Heart left ventricle (tissue), 13 donors: Measurements from ENCODE around the gene GCNT2.

Experiments
- POLR2A ChIP-seq, 2 donors: fragments of 450-650 bp; IDR thresholded peaks; one replicate each; pipeline ENCODE4 v1.6.1; 2017; ENCODE audit warnings: antibody characterized with exemption in 2 of 2, mild to moderate bottlenecking in 2 of 2, moderate library complexity in 2 of 2
- TF ChIP-seq, protein P1 (sequence below), 12 donors: fragments of 200-600 bp; sonication (generic) in 4 of 12; IDR thresholded peaks; one replicate each; pipeline versions ENCODE4 v1.5.0 to v1.8.0; 2018 to 2022; ENCODE audit warnings: antibody characterized with exemption in 12 of 12, mild to moderate bottlenecking in 5 of 12
- donor health status: ischemic (EF 13 %, LVEDD 7.1; RV severe dilation, severe dysfunction).
- donor health status: DM: no; HTN: yes; CAD: no.
- donor health status: DM: no; HTN: no; CAD: no.
- donor health status: ischemic (EF 25% LVEDD 6.9; RV normal size, moderate dysfunction).
- donor health status: ischemic (EF 25% LVEDD 5.7; RV mildly dilated, moderate dysfunction).
- donor health status: ischemic (EF 35%, LVEDD 5.7; RV mildly dilated, moderate dysfunction).
- donor health status: nonischemic (EF 11% LVEDD 7.7; RV severe dilation, severe dysfunction).
- donor health status: DM: yes; HTN: yes; CAD: no.
- donor health status: PGD.
- donor health status: ischemic (EF 29% LVEDD 5.4; RV normal size, mild dysfunction).
- donor health status: nonischemic (EF 23%, LVEDD 6.1; RV moderate dilation, normal function).

DNA sequence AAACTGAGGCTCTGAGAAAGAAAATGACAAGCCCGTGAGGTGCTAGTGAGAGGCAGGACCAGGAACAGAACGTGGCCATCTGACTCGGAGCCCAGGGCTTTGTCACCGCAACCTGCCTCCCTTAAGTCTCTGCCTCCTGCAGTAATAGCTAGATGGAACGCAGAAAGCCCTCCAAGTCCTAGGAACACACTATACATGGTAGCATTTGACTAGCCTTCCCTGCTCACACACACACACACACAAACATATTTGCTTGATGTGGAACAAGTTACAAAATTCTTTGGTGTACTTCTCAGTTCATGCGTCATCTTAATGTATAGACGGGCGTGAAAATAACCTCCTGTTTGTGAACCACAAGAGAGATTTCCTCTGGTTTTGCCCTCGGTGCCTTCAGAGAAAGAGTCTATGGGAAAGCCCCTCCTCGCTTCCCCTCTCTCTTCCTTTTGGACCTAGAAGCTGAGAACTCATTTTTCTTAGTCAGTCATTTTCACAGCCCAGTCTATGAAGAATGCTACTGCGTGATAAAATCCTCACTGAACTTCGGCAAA lies 134.4 kb downstream of the GCNT2 start:
- TF ChIP-seq, protein P1, sequence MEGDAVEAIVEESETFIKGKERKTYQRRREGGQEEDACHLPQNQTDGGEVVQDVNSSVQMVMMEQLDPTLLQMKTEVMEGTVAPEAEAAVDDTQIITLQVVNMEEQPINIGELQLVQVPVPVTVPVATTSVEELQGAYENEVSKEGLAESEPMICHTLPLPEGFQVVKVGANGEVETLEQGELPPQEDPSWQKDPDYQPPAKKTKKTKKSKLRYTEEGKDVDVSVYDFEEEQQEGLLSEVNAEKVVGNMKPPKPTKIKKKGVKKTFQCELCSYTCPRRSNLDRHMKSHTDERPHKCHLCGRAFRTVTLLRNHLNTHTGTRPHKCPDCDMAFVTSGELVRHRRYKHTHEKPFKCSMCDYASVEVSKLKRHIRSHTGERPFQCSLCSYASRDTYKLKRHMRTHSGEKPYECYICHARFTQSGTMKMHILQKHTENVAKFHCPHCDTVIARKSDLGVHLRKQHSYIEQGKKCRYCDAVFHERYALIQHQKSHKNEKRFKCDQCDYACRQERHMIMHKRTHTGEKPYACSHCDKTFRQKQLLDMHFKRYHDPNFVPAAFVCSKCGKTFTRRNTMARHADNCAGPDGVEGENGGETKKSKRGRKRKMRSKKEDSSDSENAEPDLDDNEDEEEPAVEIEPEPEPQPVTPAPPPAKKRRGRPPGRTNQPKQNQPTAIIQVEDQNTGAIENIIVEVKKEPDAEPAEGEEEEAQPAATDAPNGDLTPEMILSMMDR (IDR thresholded peaks at IDR 0.05), result no peak
- TF ChIP-seq POLR2A (IDR thresholded peaks at IDR 0.05), result no peak
